HL-60/S4 (cell line): ENCODE measurements around the gene CYP26B1.

Experiments
- in situ Hi-C: fragments of 300-500 bp; cut with MboI; formaldehyde crosslinking; loops from 2 replicates; pipeline ENCODE4 v1.14.3; 2022; ENCODE audit warnings: low sequenced_read_pairs

CYP26B1 gene

GRCh38 chr2:72142570-72143440 lies 4.9 kb downstream of the CYP26B1 start:
- in situ Hi-C loops, result loop anchor here (25.0 kb wide), 1 partner anchor 581 kb away; no protein-coding TSS in a partner anchor

- in situ Hi-C loops, result loop anchor here (25.0 kb wide), 1 partner anchor 580 kb away; no protein-coding TSS in a partner anchor
These were observed 5.7 kb downstream of the CYP26B1 start for GRCh38 chr2:72141881-72142451.

GRCh38 chr2:72141032-72141645 lies 6.5 kb downstream of the CYP26B1 start:
- in situ Hi-C loops, result loop anchor here (25.0 kb wide), 1 partner anchor 579 kb away; no protein-coding TSS in a partner anchor

GRCh38 chr2:72140621-72140960 lies 7.1 kb downstream of the CYP26B1 start:
- in situ Hi-C loops, result loop anchor here (25.0 kb wide), 1 partner anchor 578 kb away; no protein-coding TSS in a partner anchor

- in situ Hi-C loops, result loop anchor here (25.0 kb wide), 1 partner anchor 578 kb away; no protein-coding TSS in a partner anchor
These were observed 7.6 kb downstream of the CYP26B1 start for GRCh38 chr2:72139874-72140620.

GRCh38 chr2:72139471-72139873 lies 8.2 kb downstream of the CYP26B1 start:
- in situ Hi-C loops, result loop anchor here (25.0 kb wide), 1 partner anchor 577 kb away; no protein-coding TSS in a partner anchor

GRCh38 chr2:72138921-72139381 lies 8.7 kb downstream of the CYP26B1 start:
- in situ Hi-C loops, result loop anchor here (25.0 kb wide), 1 partner anchor 577 kb away; no protein-coding TSS in a partner anchor

GRCh38 chr2:72138011-72138881 lies 9.4 kb downstream of the CYP26B1 start:
- in situ Hi-C loops, result loop anchor here (25.0 kb wide), 1 partner anchor 576 kb away; no protein-coding TSS in a partner anchor

- in situ Hi-C loops, result loop anchor here (25.0 kb wide), 1 partner anchor 575 kb away; no protein-coding TSS in a partner anchor
These were observed 10.1 kb downstream of the CYP26B1 start for GRCh38 chr2:72137498-72138010.

- in situ Hi-C loops, result loop anchor here (25.0 kb wide), 1 partner anchor 575 kb away; no protein-coding TSS in a partner anchor
These were observed 10.6 kb downstream of the CYP26B1 start for GRCh38 chr2:72136933-72137497.

- in situ Hi-C loops, result loop anchor here (25.0 kb wide), 1 partner anchor 574 kb away; no protein-coding TSS in a partner anchor
These were observed 11.3 kb downstream of the CYP26B1 start for GRCh38 chr2:72136331-72136730.

GRCh38 chr2:72135921-72136320 lies 11.7 kb downstream of the CYP26B1 start:
- in situ Hi-C loops, result loop anchor here (25.0 kb wide), 1 partner anchor 574 kb away; no protein-coding TSS in a partner anchor

- in situ Hi-C loops, result loop anchor here (25.0 kb wide), 1 partner anchor 573 kb away; no protein-coding TSS in a partner anchor
These were observed 12.5 kb downstream of the CYP26B1 start for GRCh38 chr2:72134997-72135800.

- in situ Hi-C loops, result loop anchor here (25.0 kb wide), 1 partner anchor 572 kb away; no protein-coding TSS in a partner anchor
These were observed 13.2 kb downstream of the CYP26B1 start for GRCh38 chr2:72134408-72134996.

- in situ Hi-C loops, result loop anchor here (25.0 kb wide), 1 partner anchor 572 kb away; no protein-coding TSS in a partner anchor
These were observed 13.8 kb downstream of the CYP26B1 start for GRCh38 chr2:72133721-72134407.

- in situ Hi-C loops, result loop anchor here (25.0 kb wide), 1 partner anchor 571 kb away; no protein-coding TSS in a partner anchor
These were observed 14.5 kb downstream of the CYP26B1 start for GRCh38 chr2:72132981-72133720.
